IPS DF 6.9 (cell line): ENCODE measurements around the gene MMP14.

Source experiments
- DNase-seq: peaks from one replicate; pipeline ENCODE4 v3.0.0-alpha.2; 2013; ENCODE audit warnings: low read depth, low spot score
- H3K27ac ChIP-seq: one replicate; pipeline ENCODE4 v1.5.1; 2013; ENCODE audit warnings: low read length, control low read depth
- H3K27me3 ChIP-seq: 2 replicates; pipeline ENCODE4 v1.6.1; 2013; ENCODE audit warnings: mild to moderate bottlenecking, low read length; ENCODE audit not compliant: control insufficient read depth, insufficient read depth
- H3K36me3 ChIP-seq: 2 replicates; pipeline ENCODE4 v1.6.1; 2013; ENCODE audit warnings: low read length; ENCODE audit not compliant: control insufficient read depth, insufficient read depth
- H3K4me1 ChIP-seq: 2 replicates; pipeline ENCODE4 v1.6.1; 2013; ENCODE audit warnings: low read length; ENCODE audit not compliant: control insufficient read depth, insufficient read depth
- H3K4me3 ChIP-seq: 2 replicates; pipeline ENCODE4 v1.5.1; 2013; ENCODE audit warnings: mild to moderate bottlenecking, low read length
- H3K9me3 ChIP-seq: 2 replicates; pipeline ENCODE4 v1.6.1; 2013; ENCODE audit warnings: low read length, inconsistent platforms; ENCODE audit not compliant: control insufficient read depth, insufficient read depth
- WGBS: extraction: QIAGEN DNeasy Blood & Tissue Kit; methylation state at CpG from one replicate; pipeline ENCODE4 v1.1.7; 2013; ENCODE audit warnings: mixed read lengths, missing lambda C conversion rate; ENCODE audit not compliant: insufficient read length, insufficient coverage; 5-methylcytosine and 5-hydroxymethylcytosine counted together

Gene MMP14

DNA sequence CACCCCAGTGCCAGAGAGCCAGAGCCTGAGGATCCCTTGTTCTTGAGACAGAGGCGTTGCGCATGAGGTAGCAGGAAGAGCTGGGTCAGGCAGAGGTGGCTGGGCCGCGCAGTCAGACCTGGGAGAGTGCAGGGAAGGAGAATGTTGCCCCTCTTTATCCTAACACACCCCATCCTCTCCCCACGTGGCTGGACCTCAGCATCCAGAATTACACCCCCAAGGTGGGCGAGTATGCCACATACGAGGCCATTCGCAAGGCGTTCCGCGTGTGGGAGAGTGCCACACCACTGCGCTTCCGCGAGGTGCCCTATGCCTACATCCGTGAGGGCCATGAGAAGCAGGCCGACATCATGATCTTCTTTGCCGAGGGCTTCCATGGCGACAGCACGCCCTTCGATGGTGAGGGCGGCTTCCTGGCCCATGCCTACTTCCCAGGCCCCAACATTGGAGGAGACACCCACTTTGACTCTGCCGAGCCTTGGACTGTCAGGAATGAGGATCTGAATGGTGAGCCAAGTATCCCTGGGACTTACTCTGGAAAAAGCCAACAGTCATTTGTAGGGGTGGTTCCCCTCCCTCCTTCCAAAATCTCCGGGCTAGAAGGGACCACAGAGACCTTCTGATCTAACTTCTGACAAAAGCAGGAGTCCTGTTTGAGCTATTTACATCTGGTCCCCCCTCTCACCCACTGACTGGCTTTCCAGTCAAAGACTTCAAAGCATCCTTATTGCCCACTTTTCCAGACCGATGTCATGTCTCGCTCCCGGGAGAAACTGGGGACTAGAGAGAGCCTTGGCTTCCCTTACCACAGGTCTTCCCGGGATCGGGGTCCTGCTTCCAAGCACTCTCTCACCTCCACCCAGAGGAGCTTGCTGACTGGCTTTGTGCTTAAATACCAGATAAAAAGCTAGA lies 6.1 kb downstream of the MMP14 start:
- H3K27me3 ChIP-seq: no peaks in the 10 kb centered on the region
- no CpG with 5 or more reads among the region's 28 CpGs for WGBS
- no peaks in the 10 kb centered on the region for H3K9me3 ChIP-seq
- H3K4me3 ChIP-seq: no peak overlapping the region
- peaks cover 33% of the 10 kb centered on the region for H3K36me3 ChIP-seq
- peaks cover 12% of the 10 kb centered on the region for H3K4me1 ChIP-seq
- no peak for DNase-seq
- no peak overlapping the region for H3K27ac ChIP-seq

GRCh38 chr14:22843123-22843925 lies 6.9 kb downstream of the MMP14 start:
- WGBS: no CpG with 5 or more reads among the region's 21 CpGs
- no peak for DNase-seq
- Histone ChIP-seq H3K9me3 (no peaks in the 10 kb centered on the region), H3K27ac (no peak overlapping the region), H3K27me3 (no peaks in the 10 kb centered on the region), H3K4me3 (no peak overlapping the region), H3K36me3 (peaks cover 33% of the 10 kb centered on the region), H3K4me1 (peaks cover 12% of the 10 kb centered on the region)

- Histone ChIP-seq H3K27me3 (no peaks in the 10 kb centered on the region), H3K4me1 (peaks cover 6% of the 10 kb centered on the region), H3K4me3 (no peak overlapping the region), H3K9me3 (no peaks in the 10 kb centered on the region), H3K36me3 (peaks cover 33% of the 10 kb centered on the region), H3K27ac (no peak overlapping the region)
- no peak for DNase-seq
- no CpG with 5 or more reads among the region's 22 CpGs for WGBS
Measured at GRCh38 chr14:22844221-22845102, 8.1 kb downstream of the MMP14 start.

GRCh38 chr14:22845103-22845394 lies 8.7 kb downstream of the MMP14 start:
- Histone ChIP-seq H3K36me3 (peaks cover 33% of the 10 kb centered on the region), H3K27ac (no peak overlapping the region), H3K27me3 (no peaks in the 10 kb centered on the region), H3K9me3 (no peaks in the 10 kb centered on the region), H3K4me3 (no peak overlapping the region), H3K4me1 (peaks cover 5% of the 10 kb centered on the region)
- 100% methylated on average over 1 of the region's 9 CpGs for WGBS
- DNase-seq: no peak

GRCh38 chr14:22845821-22846625 lies 9.6 kb downstream of the MMP14 start:
- Histone ChIP-seq H3K36me3 (peaks cover 33% of the 10 kb centered on the region), H3K27ac (no peak overlapping the region), H3K4me1 (peaks cover 5% of the 10 kb centered on the region)

GRCh38 chr14:22846811-22847307 lies 10.5 kb downstream of the MMP14 start:
- Histone ChIP-seq H3K4me1 (peaks cover 5% of the 10 kb centered on the region), H3K4me3 (no peak overlapping the region; the same call in 1 of the 2 replicates)

More at GRCh38 chr14:22845821-22846625, 9.6 kb downstream of the MMP14 start:
- Histone ChIP-seq H3K9me3 (no peaks in the 10 kb centered on the region), H3K4me3 (no peak overlapping the region), H3K27me3 (no peaks in the 10 kb centered on the region)
- no peak for DNase-seq
- WGBS: no CpG with 5 or more reads among the region's 26 CpGs

DNA sequence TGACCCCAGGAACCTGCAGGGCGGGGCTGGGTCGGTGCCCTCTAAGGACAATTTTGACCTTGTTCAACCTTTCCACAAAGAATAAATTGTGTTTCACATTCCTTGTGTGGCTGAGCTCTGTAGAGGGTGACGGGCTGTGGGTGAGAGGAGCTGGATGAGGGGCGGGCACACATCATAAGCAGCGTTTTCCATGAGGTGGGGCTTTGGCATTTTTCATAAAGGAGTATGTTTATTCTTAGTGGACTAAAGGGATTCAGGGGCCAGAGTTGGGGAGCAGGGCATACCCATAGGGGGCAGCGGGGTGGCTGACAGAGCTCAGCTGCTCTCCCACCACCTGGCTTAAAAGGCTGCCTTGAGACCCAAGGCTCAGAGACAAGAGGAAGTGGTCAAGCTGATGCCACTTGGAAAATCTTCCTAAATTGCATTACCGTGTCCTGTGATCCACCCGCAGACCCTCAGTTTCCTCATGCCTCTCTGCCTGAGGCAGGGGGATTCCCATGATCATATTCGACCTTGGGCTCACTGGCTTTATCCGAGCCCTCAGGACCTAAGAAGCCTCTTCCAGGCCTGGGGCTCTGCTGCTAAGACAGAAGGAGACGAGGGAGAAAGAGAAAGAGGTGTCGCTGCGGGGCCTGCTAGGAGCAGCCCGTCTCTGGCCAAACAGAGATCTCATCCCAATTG lies 11.4 kb downstream of the MMP14 start:
- no peaks in the 10 kb centered on the region for H3K9me3 ChIP-seq
- no peaks in the 10 kb centered on the region for H3K27me3 ChIP-seq
- peaks cover 27% of the 10 kb centered on the region for H3K36me3 ChIP-seq
- H3K4me1 ChIP-seq: peaks cover 5% of the 10 kb centered on the region
- no peak overlapping the region for H3K27ac ChIP-seq
- DNase-seq: no peak
- H3K4me3 ChIP-seq: no peak overlapping the region
- WGBS: no CpG with 5 or more reads among the region's 14 CpGs

More at GRCh38 chr14:22846811-22847307, 10.5 kb downstream of the MMP14 start:
- no peak for DNase-seq
- H3K36me3 ChIP-seq: peaks cover 31% of the 10 kb centered on the region
- H3K9me3 ChIP-seq: no peaks in the 10 kb centered on the region
- no CpG with 5 or more reads among the region's 11 CpGs for whole genome bisulfite sequencing
- H3K27ac ChIP-seq: no peak overlapping the region
- H3K27me3 ChIP-seq: no peaks in the 10 kb centered on the region

- Histone ChIP-seq H3K4me3 (no peak overlapping the region), H3K4me1 (peaks cover 8% of the 10 kb centered on the region), H3K27me3 (no peaks in the 10 kb centered on the region), H3K9me3 (no peaks in the 10 kb centered on the region), H3K36me3 (peaks cover 21% of the 10 kb centered on the region), H3K27ac (no peak overlapping the region)
- WGBS: no CpG with 5 or more reads among the region's 12 CpGs
- no peak for DNase-seq
Measured at GRCh38 chr14:22848351-22849164, 12.2 kb downstream of the MMP14 start.
